Melanocyte of skin (primary cell): Measurements from ENCODE around the gene STON2. TPM values are rescaled to one million over a fixed set of nuclear protein-coding genes. Genes with fewer than 3 reads are reported as not detected.

Experiments
- small RNA-seq, 2 donors: library from RNA; depleted of rRNA; stranded (forward); fragments of <200 nt; gene quantifications; one replicate each; pipeline ENCODE3, GENCODE V24; 2012
- total RNA-seq, 2 donors: library from RNA; depleted of rRNA; stranded (reverse); fragments of >200 nt; gene quantifications; 2 replicates each; pipeline ENCODE4 v1.2.3, GENCODE V29; 2012

Gene STON2, protein sequence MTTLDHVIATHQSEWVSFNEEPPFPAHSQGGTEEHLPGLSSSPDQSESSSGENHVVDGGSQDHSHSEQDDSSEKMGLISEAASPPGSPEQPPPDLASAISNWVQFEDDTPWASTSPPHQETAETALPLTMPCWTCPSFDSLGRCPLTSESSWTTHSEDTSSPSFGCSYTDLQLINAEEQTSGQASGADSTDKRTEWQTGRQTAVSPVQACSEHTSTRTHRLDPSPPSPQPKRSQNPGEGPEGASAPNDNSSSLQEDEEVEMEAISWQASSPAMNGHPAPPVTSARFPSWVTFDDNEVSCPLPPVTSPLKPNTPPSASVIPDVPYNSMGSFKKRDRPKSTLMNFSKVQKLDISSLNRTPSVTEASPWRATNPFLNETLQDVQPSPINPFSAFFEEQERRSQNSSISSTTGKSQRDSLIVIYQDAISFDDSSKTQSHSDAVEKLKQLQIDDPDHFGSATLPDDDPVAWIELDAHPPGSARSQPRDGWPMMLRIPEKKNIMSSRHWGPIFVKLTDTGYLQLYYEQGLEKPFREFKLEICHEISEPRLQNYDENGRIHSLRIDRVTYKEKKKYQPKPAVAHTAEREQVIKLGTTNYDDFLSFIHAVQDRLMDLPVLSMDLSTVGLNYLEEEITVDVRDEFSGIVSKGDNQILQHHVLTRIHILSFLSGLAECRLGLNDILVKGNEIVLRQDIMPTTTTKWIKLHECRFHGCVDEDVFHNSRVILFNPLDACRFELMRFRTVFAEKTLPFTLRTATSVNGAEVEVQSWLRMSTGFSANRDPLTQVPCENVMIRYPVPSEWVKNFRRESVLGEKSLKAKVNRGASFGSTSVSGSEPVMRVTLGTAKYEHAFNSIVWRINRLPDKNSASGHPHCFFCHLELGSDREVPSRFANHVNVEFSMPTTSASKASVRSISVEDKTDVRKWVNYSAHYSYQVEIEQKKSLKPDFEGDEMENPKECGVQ
- 1 to 10 TPM; 2.1 to 3.0 TPM for total RNA-seq

DNA sequence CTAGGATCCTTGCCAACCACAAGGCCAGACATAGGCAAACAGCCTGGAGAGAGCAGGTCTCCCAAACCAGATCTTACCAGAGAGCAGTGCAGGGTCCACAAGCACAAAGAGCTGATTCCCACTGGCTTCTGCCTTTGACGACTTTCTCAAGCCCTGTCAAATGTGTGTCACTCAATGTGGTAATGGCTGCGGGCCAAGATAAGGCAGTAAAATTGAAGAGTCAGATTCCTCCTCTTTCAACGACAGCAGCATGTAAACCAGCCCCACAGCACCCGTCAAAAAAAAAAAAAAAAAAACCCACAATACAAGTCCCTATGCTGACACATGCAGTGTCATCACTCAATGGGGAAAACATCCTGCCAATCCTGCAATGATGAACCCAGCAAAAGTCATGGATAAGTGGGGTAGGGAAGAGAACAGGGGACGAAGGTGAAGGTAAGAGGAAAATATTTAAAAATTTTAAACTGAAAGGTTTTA lies at the start of gene STON2:
TSS of gene STON2 (minus strand) at position 123 of the 477 bp plus-strand sequence. CDS start 1,942 bp downstream, outside the sequence.

DNA sequence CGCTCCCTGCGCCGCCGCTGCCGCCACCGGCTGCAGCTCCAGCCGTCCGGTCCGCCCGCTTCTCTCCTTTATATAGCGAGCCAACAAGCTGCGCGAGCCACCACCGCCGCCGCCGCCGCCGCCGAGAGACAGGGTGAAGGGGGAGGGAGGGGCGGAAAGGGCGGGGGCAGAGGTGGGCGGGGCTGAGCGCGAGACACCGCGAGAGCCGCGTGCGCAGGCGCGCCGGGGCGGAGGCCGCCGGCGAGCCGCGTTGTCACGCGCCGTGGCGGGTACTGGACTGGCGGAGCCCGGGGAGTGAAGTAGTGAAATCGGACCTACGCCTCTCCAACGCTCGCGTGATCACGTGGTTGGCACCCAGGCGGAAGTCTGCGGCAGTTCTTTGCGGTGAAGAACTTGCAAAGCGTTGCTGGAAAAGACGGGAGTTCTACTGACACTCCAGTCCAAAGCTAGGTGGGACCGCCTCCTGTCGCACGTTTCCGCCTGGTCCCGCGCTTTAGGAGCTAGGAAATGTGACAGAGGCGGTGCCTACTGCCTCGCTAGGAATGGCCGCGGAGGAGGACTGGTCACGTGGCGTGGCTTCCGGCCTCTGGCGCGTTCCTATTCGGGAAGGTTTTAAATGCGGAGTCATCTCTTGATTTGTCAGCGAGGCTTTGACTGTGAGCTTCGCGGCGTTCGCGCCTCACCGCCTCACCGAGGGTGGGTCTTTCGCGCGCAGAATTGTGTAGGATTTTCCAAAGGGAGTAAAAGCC lies 179.1 kb downstream of the STON2 start, which contains the start of gene GTF2A1:
TSS of gene GTF2A1 (minus strand) at position 130 of the 749 bp plus-strand sequence. CDS start 441 bp downstream, outside the sequence.

Small RNA genes within 50 kb of the gene (small RNA-seq; reads per million reads assigned to genes)
- gene DYNLL1P1 (0 reads per million in 2 donors), gene DYNLL1P2 (0 reads per million in 2 donors)

Other genes starting within 250 kb of the STON2 start
- gene GTF2A1, start 179.4 kb downstream of the STON2 start, total RNA-seq: 10 to 100 TPM; 22.3 to 25.8 TPM
- gene SEL1L, start 133.5 kb upstream of the STON2 start, total RNA-seq: 10 to 100 TPM; 60.2 to 62.6 TPM